Coronary artery (tissue), 2 donors: ENCODE results near the gene INPP5A.

Experiments
- DNase-seq: peaks from one replicate; pipeline ENCODE4 v3.0.0-alpha.2; 2017; ENCODE audit warnings: low spot score
- H3K27ac ChIP-seq, 2 donors: fragments of 200-600 bp; sonication (generic); one replicate each; pipeline ENCODE4 v1.5.1; 2016 to 2019
- H3K4me3 ChIP-seq: fragments of 200-600 bp; sonication (generic); 2 replicates; pipeline ENCODE4 v1.5.1; 2016; ENCODE audit warnings: mild to moderate bottlenecking, moderate library complexity
- CTCF ChIP-seq: fragments of 200-600 bp; sonication (generic); IDR thresholded peaks from one replicate; pipeline ENCODE4 v1.5.1; 2019; ENCODE audit warnings: antibody characterized with exemption

INPP5A gene

DNA sequence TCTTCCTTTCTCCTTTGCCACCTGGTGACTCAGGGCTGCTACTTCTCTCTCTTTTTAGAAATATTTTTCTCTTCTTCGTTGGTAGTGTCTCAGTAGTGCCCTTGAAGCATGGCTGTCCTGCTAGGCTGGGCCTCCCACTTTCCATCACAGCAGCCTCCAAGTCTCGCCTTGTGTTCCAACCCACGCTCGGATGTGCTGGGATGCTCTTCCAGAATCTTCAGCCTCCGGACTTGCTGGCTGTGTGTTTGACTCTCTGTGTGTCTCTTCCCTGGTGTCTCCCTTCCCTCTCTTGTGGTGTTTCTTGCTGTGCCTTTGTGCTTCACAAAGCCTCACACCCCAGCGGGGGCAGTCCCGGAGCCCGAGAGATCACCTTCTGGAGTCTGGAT, 100.5 kb downstream of the INPP5A start:
- no peak overlapping the region for H3K4me3 ChIP-seq
- TF ChIP-seq CTCF: no peak
- DNase-seq: no peak
- H3K27ac ChIP-seq: no peak overlapping the region

DNA sequence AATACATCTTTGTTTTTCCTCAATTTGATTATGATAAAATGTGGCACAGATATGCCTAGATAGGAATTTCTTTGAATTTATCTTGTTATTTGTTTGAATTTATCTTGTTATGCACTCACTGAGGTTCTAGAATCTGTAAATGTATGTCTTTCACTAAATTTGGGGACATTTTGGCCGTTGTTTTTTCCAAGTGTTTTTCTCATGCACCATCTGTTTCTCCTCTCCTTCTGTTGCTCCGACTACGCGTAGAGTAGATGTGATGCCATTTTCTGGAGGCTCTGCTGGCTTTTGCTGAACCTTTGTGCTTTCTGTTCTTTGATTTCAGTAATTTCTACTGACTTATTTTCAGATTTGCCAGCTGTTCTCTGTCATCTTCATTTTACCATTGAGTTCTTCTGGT, 101.9 kb downstream of the INPP5A start:
- no peak for TF ChIP-seq CTCF
- Histone ChIP-seq H3K27ac (no peak overlapping the region), H3K4me3 (no peak overlapping the region)
- DNase-seq: no peak

DNA sequence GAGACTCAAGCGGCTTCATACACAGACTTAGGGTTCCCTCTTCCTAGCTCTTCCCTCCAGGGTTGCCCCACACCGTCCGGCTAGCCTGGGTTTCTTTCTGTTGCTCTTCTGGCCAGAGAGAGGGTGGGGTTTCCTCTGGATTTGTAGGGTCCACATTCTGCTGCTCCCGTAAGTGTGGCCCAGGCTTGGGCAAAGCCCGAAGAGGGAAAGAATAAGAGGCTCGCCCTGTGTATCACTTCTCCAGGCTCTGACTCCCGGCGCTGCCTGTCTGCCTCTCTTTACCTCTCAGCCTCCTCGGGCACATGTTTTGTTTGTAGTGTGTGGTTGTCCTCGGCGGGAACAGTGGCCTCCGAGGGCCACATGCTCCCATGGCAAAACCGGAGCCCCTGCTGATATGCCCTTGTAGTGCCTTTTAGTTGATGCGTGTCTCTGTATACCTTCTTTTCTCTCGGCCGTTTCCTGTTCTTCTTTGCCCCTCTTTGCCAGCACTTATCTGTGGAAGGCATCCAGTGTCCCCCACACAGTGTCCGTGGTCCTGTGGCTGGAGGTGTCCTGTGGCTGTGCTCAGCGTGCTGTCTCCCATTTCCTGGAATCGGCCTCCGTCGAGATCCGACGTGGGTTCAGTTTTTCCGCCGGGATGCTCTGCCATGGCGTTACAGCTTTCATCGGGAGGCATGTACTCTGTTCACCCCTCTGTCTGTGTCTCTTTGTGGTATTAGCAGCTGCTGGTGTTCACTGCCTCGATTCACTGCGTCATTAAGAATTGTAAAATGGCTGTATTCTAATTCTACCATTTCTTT, 102.9 kb downstream of the INPP5A start:
- Histone ChIP-seq H3K27ac (no peak overlapping the region), H3K4me3 (no peak overlapping the region)
- DNase-seq: peak; percentile 70
- no peak for TF ChIP-seq CTCF

DNA sequence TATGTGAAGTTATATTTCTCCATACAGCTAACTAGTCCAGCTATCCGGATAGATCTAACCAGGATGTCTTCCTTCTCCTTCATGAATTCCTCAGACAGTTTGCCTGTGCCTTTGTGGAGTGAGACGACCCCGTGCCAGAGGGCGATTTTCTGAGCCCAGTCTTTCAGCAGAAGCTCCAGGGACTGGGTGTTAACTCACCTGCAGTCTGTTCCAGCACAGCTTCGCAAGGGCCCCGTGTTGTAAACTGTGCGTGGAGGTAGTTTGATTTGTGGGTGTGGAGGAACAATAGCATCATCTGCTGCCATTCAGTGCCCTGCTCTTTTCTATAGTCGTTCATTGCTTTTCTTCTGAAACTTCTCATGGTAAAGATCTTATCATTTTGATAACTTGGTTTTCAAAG, 103.8 kb downstream of the INPP5A start:
- Histone ChIP-seq H3K4me3 (no peak overlapping the region), H3K27ac (no peak overlapping the region)
- no peak for TF ChIP-seq CTCF
- peak; percentile 58 for DNase-seq

DNA sequence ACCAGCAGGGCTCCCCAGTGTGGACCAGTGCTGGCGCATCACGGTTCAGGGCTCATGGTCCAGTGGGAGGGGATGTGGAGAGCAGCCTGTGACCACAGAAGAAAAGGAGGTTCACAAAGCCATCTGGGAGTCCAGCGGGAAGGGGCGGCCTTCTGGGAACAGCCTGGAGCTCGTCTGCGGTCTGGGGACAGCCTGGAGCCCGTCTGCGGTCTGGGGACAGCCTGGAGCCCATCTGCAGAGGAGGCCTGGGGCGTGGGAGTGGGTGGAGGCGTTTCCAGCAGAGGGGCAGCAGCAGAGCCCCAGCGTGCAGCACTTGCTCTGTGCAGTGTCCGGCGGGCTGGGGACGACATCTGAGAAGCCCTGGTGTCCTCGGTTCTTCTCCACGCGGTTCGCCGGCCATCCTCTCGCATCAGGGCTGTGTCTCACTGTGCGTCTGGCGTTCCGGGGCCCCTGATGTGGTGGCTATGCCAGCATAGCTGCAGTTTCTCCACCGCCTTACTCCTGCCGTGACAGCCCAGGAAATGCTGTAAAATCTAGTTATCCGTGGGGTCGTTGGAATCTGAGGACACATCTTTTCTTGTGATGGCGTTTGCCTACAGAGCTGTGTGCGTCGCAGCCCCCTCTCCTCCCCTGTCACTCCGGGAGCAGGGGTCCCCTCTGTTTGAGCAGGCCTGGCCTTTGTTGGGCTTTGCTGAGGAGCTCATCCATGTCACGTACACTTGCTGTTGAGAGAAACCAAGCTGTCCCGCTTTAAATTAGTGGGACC, 104.6 kb downstream of the INPP5A start:
- Histone ChIP-seq H3K27ac (no peak overlapping the region), H3K4me3 (no peak overlapping the region)
- TF ChIP-seq CTCF: no peak
- DNase-seq: peak; percentile 64

DNA sequence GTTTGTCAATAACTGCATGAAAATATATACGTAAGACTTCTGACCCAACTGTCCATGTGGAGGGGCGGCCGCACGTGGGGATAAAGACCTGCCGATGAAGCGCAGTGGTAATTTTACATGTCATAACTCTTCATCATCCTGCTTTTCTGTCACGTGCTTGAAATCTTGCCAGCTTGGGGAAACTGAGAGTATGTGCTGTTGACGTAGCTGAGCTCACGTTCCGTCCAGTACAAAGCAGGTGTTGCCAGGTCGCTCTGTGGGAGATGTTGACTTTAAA, 105.1 kb downstream of the INPP5A start:
- TF ChIP-seq CTCF: no peak
- no peak for DNase-seq
- H3K4me3 ChIP-seq: no peak overlapping the region
- no peak overlapping the region for H3K27ac ChIP-seq
